ENCODE results near the gene DCST1. TPM values are rescaled to one million over a fixed set of nuclear protein-coding genes. Genes with fewer than 3 reads are reported as not detected.

The DCST1 gene
- total and polyA plus RNA-seq, 2 of the 8 experiments (the other 6 are each of a cell fraction or from before 2014, with no cell fraction given): not detected

DNA sequence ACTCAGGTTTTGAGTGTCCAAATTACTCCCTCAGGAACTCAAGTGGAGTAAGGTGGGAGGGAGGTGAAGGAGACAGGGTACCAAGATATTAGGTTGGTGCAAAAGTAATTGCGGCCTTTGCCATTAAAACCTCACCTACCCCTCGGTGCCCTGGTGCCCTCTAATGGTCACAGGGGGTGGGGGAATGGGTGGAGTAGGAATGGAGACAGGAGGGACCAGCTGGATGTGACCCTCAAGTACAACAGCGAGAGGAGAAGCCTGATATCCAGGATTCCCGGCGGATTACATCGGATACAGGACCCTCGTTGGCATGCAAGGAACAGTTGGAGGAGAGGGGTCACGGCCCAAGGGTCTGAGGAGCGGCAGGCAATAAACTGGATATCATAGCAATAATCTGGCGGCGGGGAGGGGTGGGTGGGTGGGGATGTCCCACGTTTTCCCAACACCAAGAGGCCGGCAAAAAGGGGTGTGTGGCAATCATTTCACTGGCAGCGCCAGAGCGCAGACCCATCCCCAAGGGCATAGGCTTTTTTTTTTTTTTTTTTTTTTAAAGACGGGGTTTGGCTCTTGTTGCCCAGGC is 35.3 kb upstream of the DCST1 start (continued):
- TF ChIP-seq, protein P1, sequence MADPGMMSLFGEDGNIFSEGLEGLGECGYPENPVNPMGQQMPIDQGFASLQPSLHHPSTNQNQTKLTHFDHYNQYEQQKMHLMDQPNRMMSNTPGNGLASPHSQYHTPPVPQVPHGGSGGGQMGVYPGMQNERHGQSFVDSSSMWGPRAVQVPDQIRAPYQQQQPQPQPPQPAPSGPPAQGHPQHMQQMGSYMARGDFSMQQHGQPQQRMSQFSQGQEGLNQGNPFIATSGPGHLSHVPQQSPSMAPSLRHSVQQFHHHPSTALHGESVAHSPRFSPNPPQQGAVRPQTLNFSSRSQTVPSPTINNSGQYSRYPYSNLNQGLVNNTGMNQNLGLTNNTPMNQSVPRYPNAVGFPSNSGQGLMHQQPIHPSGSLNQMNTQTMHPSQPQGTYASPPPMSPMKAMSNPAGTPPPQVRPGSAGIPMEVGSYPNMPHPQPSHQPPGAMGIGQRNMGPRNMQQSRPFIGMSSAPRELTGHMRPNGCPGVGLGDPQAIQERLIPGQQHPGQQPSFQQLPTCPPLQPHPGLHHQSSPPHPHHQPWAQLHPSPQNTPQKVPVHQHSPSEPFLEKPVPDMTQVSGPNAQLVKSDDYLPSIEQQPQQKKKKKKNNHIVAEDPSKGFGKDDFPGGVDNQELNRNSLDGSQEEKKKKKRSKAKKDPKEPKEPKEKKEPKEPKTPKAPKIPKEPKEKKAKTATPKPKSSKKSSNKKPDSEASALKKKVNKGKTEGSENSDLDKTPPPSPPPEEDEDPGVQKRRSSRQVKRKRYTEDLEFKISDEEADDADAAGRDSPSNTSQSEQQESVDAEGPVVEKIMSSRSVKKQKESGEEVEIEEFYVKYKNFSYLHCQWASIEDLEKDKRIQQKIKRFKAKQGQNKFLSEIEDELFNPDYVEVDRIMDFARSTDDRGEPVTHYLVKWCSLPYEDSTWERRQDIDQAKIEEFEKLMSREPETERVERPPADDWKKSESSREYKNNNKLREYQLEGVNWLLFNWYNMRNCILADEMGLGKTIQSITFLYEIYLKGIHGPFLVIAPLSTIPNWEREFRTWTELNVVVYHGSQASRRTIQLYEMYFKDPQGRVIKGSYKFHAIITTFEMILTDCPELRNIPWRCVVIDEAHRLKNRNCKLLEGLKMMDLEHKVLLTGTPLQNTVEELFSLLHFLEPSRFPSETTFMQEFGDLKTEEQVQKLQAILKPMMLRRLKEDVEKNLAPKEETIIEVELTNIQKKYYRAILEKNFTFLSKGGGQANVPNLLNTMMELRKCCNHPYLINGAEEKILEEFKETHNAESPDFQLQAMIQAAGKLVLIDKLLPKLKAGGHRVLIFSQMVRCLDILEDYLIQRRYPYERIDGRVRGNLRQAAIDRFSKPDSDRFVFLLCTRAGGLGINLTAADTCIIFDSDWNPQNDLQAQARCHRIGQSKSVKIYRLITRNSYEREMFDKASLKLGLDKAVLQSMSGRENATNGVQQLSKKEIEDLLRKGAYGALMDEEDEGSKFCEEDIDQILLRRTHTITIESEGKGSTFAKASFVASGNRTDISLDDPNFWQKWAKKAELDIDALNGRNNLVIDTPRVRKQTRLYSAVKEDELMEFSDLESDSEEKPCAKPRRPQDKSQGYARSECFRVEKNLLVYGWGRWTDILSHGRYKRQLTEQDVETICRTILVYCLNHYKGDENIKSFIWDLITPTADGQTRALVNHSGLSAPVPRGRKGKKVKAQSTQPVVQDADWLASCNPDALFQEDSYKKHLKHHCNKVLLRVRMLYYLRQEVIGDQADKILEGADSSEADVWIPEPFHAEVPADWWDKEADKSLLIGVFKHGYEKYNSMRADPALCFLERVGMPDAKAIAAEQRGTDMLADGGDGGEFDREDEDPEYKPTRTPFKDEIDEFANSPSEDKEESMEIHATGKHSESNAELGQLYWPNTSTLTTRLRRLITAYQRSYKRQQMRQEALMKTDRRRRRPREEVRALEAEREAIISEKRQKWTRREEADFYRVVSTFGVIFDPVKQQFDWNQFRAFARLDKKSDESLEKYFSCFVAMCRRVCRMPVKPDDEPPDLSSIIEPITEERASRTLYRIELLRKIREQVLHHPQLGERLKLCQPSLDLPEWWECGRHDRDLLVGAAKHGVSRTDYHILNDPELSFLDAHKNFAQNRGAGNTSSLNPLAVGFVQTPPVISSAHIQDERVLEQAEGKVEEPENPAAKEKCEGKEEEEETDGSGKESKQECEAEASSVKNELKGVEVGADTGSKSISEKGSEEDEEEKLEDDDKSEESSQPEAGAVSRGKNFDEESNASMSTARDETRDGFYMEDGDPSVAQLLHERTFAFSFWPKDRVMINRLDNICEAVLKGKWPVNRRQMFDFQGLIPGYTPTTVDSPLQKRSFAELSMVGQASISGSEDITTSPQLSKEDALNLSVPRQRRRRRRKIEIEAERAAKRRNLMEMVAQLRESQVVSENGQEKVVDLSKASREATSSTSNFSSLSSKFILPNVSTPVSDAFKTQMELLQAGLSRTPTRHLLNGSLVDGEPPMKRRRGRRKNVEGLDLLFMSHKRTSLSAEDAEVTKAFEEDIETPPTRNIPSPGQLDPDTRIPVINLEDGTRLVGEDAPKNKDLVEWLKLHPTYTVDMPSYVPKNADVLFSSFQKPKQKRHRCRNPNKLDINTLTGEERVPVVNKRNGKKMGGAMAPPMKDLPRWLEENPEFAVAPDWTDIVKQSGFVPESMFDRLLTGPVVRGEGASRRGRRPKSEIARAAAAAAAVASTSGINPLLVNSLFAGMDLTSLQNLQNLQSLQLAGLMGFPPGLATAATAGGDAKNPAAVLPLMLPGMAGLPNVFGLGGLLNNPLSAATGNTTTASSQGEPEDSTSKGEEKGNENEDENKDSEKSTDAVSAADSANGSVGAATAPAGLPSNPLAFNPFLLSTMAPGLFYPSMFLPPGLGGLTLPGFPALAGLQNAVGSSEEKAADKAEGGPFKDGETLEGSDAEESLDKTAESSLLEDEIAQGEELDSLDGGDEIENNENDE (IDR thresholded peaks at IDR 0.05; ENCODE audit: insufficient replicate concordance, low read length): no peak
